IgD-negative memory B cell (primary cell): Measurements from ENCODE around the gene TTC31. TPM values are rescaled to one million over a fixed set of nuclear protein-coding genes. Genes with fewer than 3 reads are reported as not detected.

Experiments
- H3K27ac Mint-ChIP-seq, 3 donors: one replicate each; pipeline ENCODE4 v1.8.0; 2020 to 2022; ENCODE audit warnings: mild to moderate bottlenecking in 3 of 3, mixed read lengths in 3 of 3, moderate library complexity in 1 of 3
- H3K27me3 Mint-ChIP-seq: one replicate; pipeline ENCODE4 v1.8.0; 2021; ENCODE audit warnings: mixed read lengths
- H3K36me3 Mint-ChIP-seq: one replicate; pipeline ENCODE4 v1.8.0; 2020; ENCODE audit warnings: mild to moderate bottlenecking, mixed read lengths
- H3K4me1 Mint-ChIP-seq, 3 donors: one replicate each; pipeline ENCODE4 v1.8.0; 2020 to 2022; ENCODE audit warnings: mixed read lengths in 3 of 3, mild to moderate bottlenecking in 1 of 3
- H3K4me3 Mint-ChIP-seq, 4 donors: one replicate each; pipeline ENCODE4 v1.8.0; 2020 to 2022; ENCODE audit warnings: mild to moderate bottlenecking in 4 of 4, mixed read lengths in 4 of 4, moderate library complexity in 3 of 4
- H3K9me3 Mint-ChIP-seq, 3 donors: one replicate each; pipeline ENCODE4 v1.8.0; 2020 to 2021; ENCODE audit warnings: mixed read lengths in 3 of 3, mild to moderate bottlenecking in 1 of 3
- polyA plus RNA-seq: library from polyadenylated mRNA; unstranded; fragments of 300-500 nt; fragmentation: Illumina TruSeq; gene quantifications from one replicate; pipeline ENCODE4 v1.2.3, GENCODE V29; 2021

TTC31 gene
- polyA plus RNA-seq, 1 donor from 2014 or later, result 26.4 TPM

- Mint-ChIP-seq H3K9me3 (no peaks in the 10 kb centered on the region), H3K4me1 (peaks cover 0 to 5% (median 4%) of the 10 kb centered on the region in 3 donors), H3K4me3 (no peak overlapping the region), H3K36me3 (peaks cover 10% of the 10 kb centered on the region), H3K27me3 (no peaks in the 10 kb centered on the region), H3K27ac (no peak overlapping the region)
These were observed 6.0 kb downstream of the TTC31 start for GRCh38 chr2:74488643-74489481.

GRCh38 chr2:74489906-74490305 lies 7.0 kb downstream of the TTC31 start:
- Mint-ChIP-seq H3K27me3 (no peaks in the 10 kb centered on the region), H3K9me3 (no peaks in the 10 kb centered on the region), H3K27ac (no peak overlapping the region), H3K4me3 (no peak overlapping the region), H3K4me1 (peaks cover 0 to 5% (median 4%) of the 10 kb centered on the region in 3 donors), H3K36me3 (peaks cover 10% of the 10 kb centered on the region)

GRCh38 chr2:74491648-74492544 lies 9.0 kb downstream of the TTC31 start:
- Mint-ChIP-seq H3K4me1 (peaks cover 0 to 1% (median 0%) of the 10 kb centered on the region in 3 donors), H3K4me3 (no peak overlapping the region), H3K27ac (peak overlapping the region in 1 of 3 donors; percentile 43), H3K9me3 (no peaks in the 10 kb centered on the region), H3K27me3 (no peaks in the 10 kb centered on the region), H3K36me3 (peaks cover 8% of the 10 kb centered on the region)

GRCh38 chr2:74493546-74493945 lies 10.7 kb downstream of the TTC31 start:
- peaks cover 9% of the 10 kb centered on the region for H3K27me3 Mint-ChIP-seq
- peak overlapping the region in 1 of 4 donors; percentile 20 for H3K4me3 Mint-ChIP-seq
- no peaks in the 10 kb centered on the region for H3K9me3 Mint-ChIP-seq
- peaks cover 3 to 6% (median 5%) of the 10 kb centered on the region in 3 donors for H3K4me1 Mint-ChIP-seq
- H3K27ac Mint-ChIP-seq, result no peak overlapping the region
- peaks cover 8% of the 10 kb centered on the region for H3K36me3 Mint-ChIP-seq

- Mint-ChIP-seq H3K27ac (peak overlapping the region in 1 of 3 donors; percentile 81), H3K4me3 (no peak overlapping the region), H3K36me3 (peaks cover 4% of the 10 kb centered on the region), H3K27me3 (peaks cover 22% of the 10 kb centered on the region), H3K9me3 (no peaks in the 10 kb centered on the region), H3K4me1 (peaks cover 8 to 14% (median 12%) of the 10 kb centered on the region in 3 donors)
These were observed 12.6 kb downstream of the TTC31 start for GRCh38 chr2:74495440-74495839.

- Mint-ChIP-seq H3K4me3 (peak overlapping the region in 3 of 4 donors; percentile 9 to 89 (median 48)), H3K36me3 (no peaks in the 10 kb centered on the region), H3K9me3 (no peaks in the 10 kb centered on the region), H3K4me1 (peaks cover 10 to 17% (median 12%) of the 10 kb centered on the region in 3 donors), H3K27ac (no peak overlapping the region), H3K27me3 (peaks cover 28% of the 10 kb centered on the region)
These were observed 14.3 kb downstream of the TTC31 start for GRCh38 chr2:74496997-74497776.

DNA sequence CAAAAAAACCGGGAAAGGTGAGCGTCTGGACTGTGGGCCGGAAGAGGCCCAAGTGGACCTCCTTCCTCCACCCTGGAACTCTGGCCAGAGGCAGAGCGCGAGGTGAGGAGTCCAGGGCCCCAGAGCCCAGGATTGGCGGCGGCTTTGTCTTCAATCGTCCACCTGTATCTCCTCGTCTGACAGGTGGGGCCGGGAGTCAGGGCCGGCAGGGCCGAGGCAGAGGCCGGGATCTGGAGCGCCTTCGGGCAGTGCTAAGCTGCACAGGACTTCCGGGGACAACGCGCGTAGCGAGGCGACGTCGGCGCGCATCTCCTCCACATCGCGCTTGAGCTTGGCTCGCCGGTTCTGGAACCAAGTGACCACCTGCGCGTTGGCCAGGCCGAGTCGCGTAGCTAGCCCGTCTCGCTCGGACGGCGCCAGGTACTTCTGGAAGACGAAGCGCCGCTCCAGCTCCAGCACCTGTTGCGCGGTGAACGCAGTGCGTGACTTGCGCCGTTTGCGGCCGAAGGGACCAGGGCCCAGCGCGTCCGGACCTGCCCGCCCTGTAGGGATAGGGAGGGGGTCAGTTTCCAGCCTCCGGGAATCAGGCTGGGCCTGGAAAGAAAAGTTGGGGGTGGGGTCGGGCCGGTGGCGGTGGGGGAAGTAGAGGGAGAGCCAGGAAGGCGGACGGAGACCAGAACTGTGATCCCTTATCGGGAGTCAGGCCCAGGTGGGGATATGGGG lies 15.1 kb downstream of the TTC31 start:
- Mint-ChIP-seq H3K4me1 (peaks cover 12 to 17% (median 15%) of the 10 kb centered on the region in 3 donors), H3K4me3 (peak overlapping the region; percentile 67 to 94 (median 91)), H3K9me3 (no peaks in the 10 kb centered on the region), H3K27ac (peak overlapping the region in 2 of 3 donors; percentile 41 to 86), H3K27me3 (peaks cover 35% of the 10 kb centered on the region), H3K36me3 (no peaks in the 10 kb centered on the region)

- Mint-ChIP-seq H3K4me3 (peak overlapping the region; percentile 67 to 94 (median 91)), H3K27ac (peak overlapping the region; percentile 41 to 86 (median 79)), H3K27me3 (peaks cover 42% of the 10 kb centered on the region), H3K9me3 (no peaks in the 10 kb centered on the region), H3K36me3 (no peaks in the 10 kb centered on the region), H3K4me1 (peaks cover 12 to 20% (median 19%) of the 10 kb centered on the region in 3 donors)
These were observed 15.8 kb downstream of the TTC31 start for GRCh38 chr2:74498500-74499266.

- H3K27me3 Mint-ChIP-seq, result peaks cover 48% of the 10 kb centered on the region
- H3K4me1 Mint-ChIP-seq, result peaks cover 16 to 24% (median 23%) of the 10 kb centered on the region in 3 donors
- H3K27ac Mint-ChIP-seq, result peak within 1 kb of the TSS; percentile 79 to 90 (median 86)
- H3K4me3 Mint-ChIP-seq, result peak within 1 kb of the TSS; percentile 86 to 94 (median 91)
- H3K36me3 Mint-ChIP-seq, result peaks cover 1% of the 10 kb centered on the region
- no peaks in the 10 kb centered on the region for H3K9me3 Mint-ChIP-seq
These were observed 16.5 kb downstream of the TTC31 start, which contains the start of gene LBX2 for GRCh38 chr2:74499267-74499939. LBX2 (minus strand) TSS chr2:74499603; CDS start chr2:74499537, 66 bp downstream.

GRCh38 chr2:74499940-74500577 lies 17.2 kb downstream of the TTC31 start:
- Mint-ChIP-seq H3K27ac (peak overlapping the region in 2 of 3 donors; percentile 53 to 90), H3K36me3 (peaks cover 8% of the 10 kb centered on the region), H3K9me3 (no peaks in the 10 kb centered on the region), H3K4me1 (peaks cover 22 to 24% (median 23%) of the 10 kb centered on the region in 3 donors), H3K27me3 (peaks cover 51% of the 10 kb centered on the region), H3K4me3 (peak overlapping the region; percentile 25 to 86 (median 46))

- Mint-ChIP-seq H3K9me3 (no peaks in the 10 kb centered on the region), H3K4me3 (peak overlapping the region in 2 of 4 donors; percentile 33 to 86), H3K27me3 (peaks cover 51% of the 10 kb centered on the region), H3K4me1 (peaks cover 22 to 24% (median 23%) of the 10 kb centered on the region in 3 donors), H3K27ac (peak overlapping the region in 1 of 3 donors; percentile 90), H3K36me3 (peaks cover 11% of the 10 kb centered on the region)
These were observed 17.7 kb downstream of the TTC31 start for GRCh38 chr2:74500578-74500946.

DNA sequence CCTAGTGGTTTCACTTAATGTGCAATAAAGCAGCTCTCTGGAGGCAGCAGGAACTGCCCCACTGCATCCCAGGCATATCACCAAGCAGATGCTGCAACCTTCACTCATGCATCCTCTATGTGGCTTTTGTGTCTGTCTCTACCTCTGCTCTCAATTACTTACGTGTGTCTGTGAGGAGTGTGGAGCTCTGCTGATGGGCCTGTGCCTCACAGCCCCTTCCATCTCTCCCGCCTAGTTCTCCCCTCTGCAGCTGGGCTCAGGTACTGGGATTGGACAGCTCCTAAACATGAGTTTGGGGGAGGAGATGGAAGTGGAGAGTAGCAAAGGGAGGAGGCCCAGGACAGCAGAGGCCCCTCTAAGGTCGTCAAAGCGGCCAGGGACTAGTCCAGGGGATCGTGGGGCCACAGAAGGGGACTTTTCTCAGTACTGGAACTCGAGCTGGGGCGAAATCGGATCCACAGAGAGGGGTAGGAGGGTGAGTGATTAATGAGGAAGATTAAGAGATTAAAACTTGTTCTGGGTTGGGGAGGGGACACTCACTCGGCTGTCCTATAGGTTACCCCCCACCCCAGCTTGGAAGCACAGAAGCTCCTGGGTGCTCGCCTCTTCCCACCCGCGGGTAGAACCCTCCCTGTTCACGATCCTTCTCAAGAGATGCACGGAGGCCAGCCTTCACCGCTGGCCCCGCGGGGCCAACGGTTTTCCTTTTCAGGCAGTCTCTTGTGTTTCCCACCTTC lies 18.6 kb downstream of the TTC31 start:
- Mint-ChIP-seq H3K36me3 (peaks cover 12% of the 10 kb centered on the region), H3K4me1 (peaks cover 23 to 25% (median 24%) of the 10 kb centered on the region in 3 donors), H3K27ac (peak overlapping the region in 2 of 3 donors; percentile 72 to 90), H3K4me3 (peak overlapping the region in 3 of 4 donors; percentile 70 to 88 (median 86)), H3K27me3 (peaks cover 51% of the 10 kb centered on the region), H3K9me3 (no peaks in the 10 kb centered on the region)
